ENCODE data around the gene TRDMT1.

TRDMT1 gene

GRCh38 chr10:17219024-17219423, 17.6 kb upstream of the TRDMT1 start:
- Histone ChIP-seq H3K9ac (ENCODE audit: low read length in 2 of 2) (no peak overlapping the region), H3K9me3 (ENCODE audit: control insufficient read depth in 2 of 2, low read length in 2 of 2) (no peaks in the 10 kb centered on the region), H3K27me3 (ENCODE audit: control insufficient read depth in 1 of 2, insufficient read depth in 2 of 2, low read length in 2 of 2) (no peaks in the 10 kb centered on the region), H3K27ac (ENCODE audit: low read length) (no peak overlapping the region), H3K4me3 (ENCODE audit: low read length in 2 of 2) (no peak overlapping the region), H3K36me3 (ENCODE audit: control insufficient read depth in 2 of 2, insufficient read depth in 2 of 2, low read length in 2 of 2) (no peaks in the 10 kb centered on the region), H3K4me1 (ENCODE audit: control insufficient read depth, insufficient read depth, low read length) (no peaks in the 10 kb centered on the region)

- no peak overlapping the region for H3K27ac ChIP-seq (ENCODE audit: low read length)
Observed at GRCh38 chr10:17217631-17218232, 16.3 kb upstream of the TRDMT1 start.

DNA sequence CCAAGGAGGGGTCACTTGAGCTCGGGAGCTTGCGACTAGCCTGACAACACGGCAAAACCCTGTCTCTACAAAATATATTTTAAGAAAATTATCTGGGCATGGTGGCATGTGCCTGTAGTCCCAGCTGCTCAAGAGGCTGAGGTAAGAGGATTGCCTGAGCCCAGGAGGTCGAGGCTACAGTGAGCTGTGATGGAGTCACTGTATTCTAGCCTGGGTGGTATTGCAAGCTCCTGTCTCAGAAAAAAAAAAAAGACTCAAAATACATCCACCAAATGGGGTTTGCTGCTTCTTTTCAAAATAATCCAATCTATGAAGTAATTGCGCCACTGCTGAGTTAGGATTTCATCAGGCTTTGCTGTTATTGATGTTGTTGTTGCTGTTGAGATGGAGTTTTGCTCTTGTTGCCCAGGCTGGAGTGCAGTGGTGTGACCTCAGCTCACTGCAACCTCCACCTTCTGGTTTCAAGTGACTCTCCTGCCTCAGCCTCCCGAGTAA, 15.5 kb upstream of the TRDMT1 start:
- no peaks in the 10 kb centered on the region for H3K36me3 ChIP-seq (ENCODE audit: control insufficient read depth in 2 of 2, insufficient read depth in 2 of 2, low read length in 2 of 2)
- no peaks in the 10 kb centered on the region for H3K4me1 ChIP-seq (ENCODE audit: control insufficient read depth, insufficient read depth, low read length)
- H3K27me3 ChIP-seq (ENCODE audit: control insufficient read depth in 1 of 2, insufficient read depth in 2 of 2, low read length in 2 of 2) = no peaks in the 10 kb centered on the region
- H3K4me3 ChIP-seq (ENCODE audit: low read length in 2 of 2) = no peak overlapping the region
- H3K9me3 ChIP-seq (ENCODE audit: control insufficient read depth in 2 of 2, low read length in 2 of 2) = no peaks in the 10 kb centered on the region
- peak overlapping the region; percentile 47 for H3K27ac ChIP-seq (ENCODE audit: low read length)
- H3K9ac ChIP-seq (ENCODE audit: low read length in 2 of 2) = no peak overlapping the region

More at GRCh38 chr10:17217631-17218232, 16.3 kb upstream of the TRDMT1 start:
- Histone ChIP-seq H3K9me3 (ENCODE audit: control insufficient read depth in 2 of 2, low read length in 2 of 2) (no peaks in the 10 kb centered on the region), H3K4me1 (ENCODE audit: control insufficient read depth, insufficient read depth, low read length) (no peaks in the 10 kb centered on the region), H3K9ac (ENCODE audit: low read length in 2 of 2) (no peak overlapping the region), H3K4me3 (ENCODE audit: low read length in 2 of 2) (no peak overlapping the region), H3K27me3 (ENCODE audit: control insufficient read depth in 1 of 2, insufficient read depth in 2 of 2, low read length in 2 of 2) (no peaks in the 10 kb centered on the region), H3K36me3 (ENCODE audit: control insufficient read depth in 2 of 2, insufficient read depth in 2 of 2, low read length in 2 of 2) (no peaks in the 10 kb centered on the region)

DNA sequence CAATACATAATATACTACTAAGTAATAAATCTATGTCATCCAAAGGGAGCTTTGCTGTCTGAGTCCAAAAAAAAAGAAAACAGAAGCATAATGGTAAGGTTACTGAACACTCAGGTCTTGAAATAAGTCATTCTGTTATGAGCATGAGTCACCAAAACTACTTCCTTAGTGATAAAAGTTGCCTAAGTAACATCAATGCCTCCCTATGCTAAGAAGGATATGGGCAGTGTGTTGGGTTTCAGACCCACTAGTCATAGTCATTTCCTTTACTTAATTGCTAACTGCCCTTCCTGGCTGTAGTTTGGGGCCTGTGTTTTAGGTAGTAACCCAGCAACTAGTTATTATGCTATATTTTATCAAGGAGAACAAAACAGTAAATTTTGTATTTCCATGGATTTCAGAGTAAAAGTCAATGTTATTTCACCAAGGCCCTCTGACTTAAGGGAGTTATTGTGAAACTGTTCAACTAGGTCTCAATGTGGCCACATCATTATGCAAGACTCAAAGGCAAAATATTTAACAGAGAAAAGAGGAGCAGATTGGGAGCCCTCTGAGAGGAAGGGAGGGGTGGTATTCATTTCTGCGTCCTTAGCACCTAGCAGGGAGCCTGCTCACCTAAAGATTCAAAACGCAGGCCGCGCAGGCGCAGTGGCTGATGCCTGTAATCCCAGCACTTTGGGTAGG, 14.9 kb upstream of the TRDMT1 start:
- H3K4me3 ChIP-seq (ENCODE audit: low read length in 2 of 2) = no peak overlapping the region
- H3K9me3 ChIP-seq (ENCODE audit: control insufficient read depth in 2 of 2, low read length in 2 of 2) = no peaks in the 10 kb centered on the region
- no peaks in the 10 kb centered on the region for H3K4me1 ChIP-seq (ENCODE audit: control insufficient read depth, insufficient read depth, low read length)
- no peaks in the 10 kb centered on the region for H3K27me3 ChIP-seq (ENCODE audit: control insufficient read depth in 1 of 2, insufficient read depth in 2 of 2, low read length in 2 of 2)
- H3K27ac ChIP-seq (ENCODE audit: low read length) = peak overlapping the region; percentile 47
- no peak overlapping the region for H3K9ac ChIP-seq (ENCODE audit: low read length in 2 of 2)
- no peaks in the 10 kb centered on the region for H3K36me3 ChIP-seq (ENCODE audit: control insufficient read depth in 2 of 2, insufficient read depth in 2 of 2, low read length in 2 of 2)

- Histone ChIP-seq H3K4me3 (ENCODE audit: low read length in 2 of 2) (no peak overlapping the region), H3K4me1 (ENCODE audit: control insufficient read depth, insufficient read depth, low read length) (no peaks in the 10 kb centered on the region), H3K9me3 (ENCODE audit: control insufficient read depth in 2 of 2, low read length in 2 of 2) (no peaks in the 10 kb centered on the region), H3K27me3 (ENCODE audit: control insufficient read depth in 1 of 2, insufficient read depth in 2 of 2, low read length in 2 of 2) (no peaks in the 10 kb centered on the region), H3K36me3 (ENCODE audit: control insufficient read depth in 2 of 2, insufficient read depth in 2 of 2, low read length in 2 of 2) (no peaks in the 10 kb centered on the region), H3K27ac (ENCODE audit: low read length) (no peak overlapping the region), H3K9ac (ENCODE audit: low read length in 2 of 2) (no peak overlapping the region)
Observed at GRCh38 chr10:17215782-17216122, 14.3 kb upstream of the TRDMT1 start.

GRCh38 chr10:17214971-17215781, 13.7 kb upstream of the TRDMT1 start:
- H3K4me1 ChIP-seq (ENCODE audit: control insufficient read depth, insufficient read depth, low read length) = no peaks in the 10 kb centered on the region
- H3K9ac ChIP-seq (ENCODE audit: low read length in 2 of 2) = no peak overlapping the region
- H3K36me3 ChIP-seq (ENCODE audit: control insufficient read depth in 2 of 2, insufficient read depth in 2 of 2, low read length in 2 of 2) = no peaks in the 10 kb centered on the region
- H3K27me3 ChIP-seq (ENCODE audit: control insufficient read depth in 1 of 2, insufficient read depth in 2 of 2, low read length in 2 of 2) = no peaks in the 10 kb centered on the region
- H3K9me3 ChIP-seq (ENCODE audit: control insufficient read depth in 2 of 2, low read length in 2 of 2) = no peaks in the 10 kb centered on the region
- H3K27ac ChIP-seq (ENCODE audit: low read length) = no peak overlapping the region
- H3K4me3 ChIP-seq (ENCODE audit: low read length in 2 of 2) = no peak overlapping the region

GRCh38 chr10:17214526-17214925, 13.1 kb upstream of the TRDMT1 start:
- Histone ChIP-seq H3K4me3 (ENCODE audit: low read length in 2 of 2) (no peak overlapping the region), H3K27me3 (ENCODE audit: control insufficient read depth in 1 of 2, insufficient read depth in 2 of 2, low read length in 2 of 2) (no peaks in the 10 kb centered on the region), H3K4me1 (ENCODE audit: control insufficient read depth, insufficient read depth, low read length) (no peaks in the 10 kb centered on the region), H3K9ac (ENCODE audit: low read length in 2 of 2) (no peak overlapping the region), H3K9me3 (ENCODE audit: control insufficient read depth in 2 of 2, low read length in 2 of 2) (no peaks in the 10 kb centered on the region), H3K36me3 (ENCODE audit: control insufficient read depth in 2 of 2, insufficient read depth in 2 of 2, low read length in 2 of 2) (no peaks in the 10 kb centered on the region), H3K27ac (ENCODE audit: low read length) (no peak overlapping the region)

DNA sequence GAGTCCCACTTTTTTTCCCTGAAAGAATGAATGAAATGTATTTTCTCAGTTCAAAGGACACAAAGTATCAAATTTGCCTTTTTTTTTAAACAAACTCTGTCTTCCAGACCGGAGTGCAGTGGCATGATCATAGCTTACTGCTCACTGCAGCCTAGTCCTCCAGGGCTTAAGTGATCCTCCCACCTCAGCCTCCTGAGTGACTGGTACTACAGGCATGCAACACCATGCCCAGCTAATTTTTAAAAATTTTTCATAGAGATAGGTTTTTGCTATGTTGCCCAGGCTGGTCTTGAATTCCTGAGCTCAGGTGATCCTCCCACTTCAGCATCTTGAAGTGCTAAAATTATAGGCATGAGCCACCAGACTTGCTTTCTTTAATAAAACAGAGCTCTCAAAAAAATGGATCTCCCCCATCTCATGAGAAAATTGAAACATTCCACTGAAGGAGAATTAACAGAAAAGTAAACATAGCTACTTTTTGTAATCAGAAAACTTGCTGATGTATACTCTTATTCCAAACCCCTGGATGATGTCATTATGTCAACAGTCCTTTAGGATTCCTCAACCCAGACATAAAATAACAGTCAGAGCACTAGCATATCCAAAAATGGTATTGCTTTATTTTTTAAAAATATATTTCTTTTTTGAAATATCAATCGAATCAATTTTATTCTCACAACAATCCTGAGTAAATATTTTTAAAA, 12.3 kb upstream of the TRDMT1 start:
- no peak overlapping the region for H3K9ac ChIP-seq (ENCODE audit: low read length in 2 of 2)
- no peak overlapping the region for H3K27ac ChIP-seq (ENCODE audit: low read length)

DNA sequence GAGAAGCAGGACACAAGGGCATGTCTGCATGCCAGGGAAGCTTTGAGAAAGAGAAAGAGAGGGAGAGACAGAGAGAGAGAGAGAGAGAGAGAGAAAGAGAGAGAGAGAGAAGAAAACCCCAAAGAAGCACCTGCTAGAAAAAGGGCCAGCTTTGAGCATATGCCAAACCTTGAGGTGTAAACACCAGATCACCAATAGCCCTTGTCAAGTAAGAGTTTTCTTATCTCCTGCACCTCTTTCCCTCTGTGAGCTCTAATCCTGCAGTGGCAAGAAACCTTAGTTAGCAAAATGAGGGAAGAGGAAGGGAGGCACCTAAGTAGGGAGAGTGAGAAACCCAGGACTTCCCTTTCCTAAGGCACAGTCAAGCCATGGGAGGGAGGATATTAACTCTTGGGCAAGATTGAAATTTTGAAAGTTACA, 11.3 kb upstream of the TRDMT1 start:
- H3K27ac ChIP-seq (ENCODE audit: low read length) = no peak overlapping the region
- H3K4me1 ChIP-seq (ENCODE audit: control insufficient read depth, insufficient read depth, low read length) = no peaks in the 10 kb centered on the region

More for the DNA sequence above, 12.3 kb upstream of the TRDMT1 start:
- H3K36me3 ChIP-seq (ENCODE audit: control insufficient read depth in 2 of 2, insufficient read depth in 2 of 2, low read length in 2 of 2) = no peaks in the 10 kb centered on the region
- no peak overlapping the region for H3K4me3 ChIP-seq (ENCODE audit: low read length in 2 of 2)
- no peaks in the 10 kb centered on the region for H3K4me1 ChIP-seq (ENCODE audit: control insufficient read depth, insufficient read depth, low read length)
- H3K27me3 ChIP-seq (ENCODE audit: control insufficient read depth in 1 of 2, insufficient read depth in 2 of 2, low read length in 2 of 2) = no peaks in the 10 kb centered on the region
- no peaks in the 10 kb centered on the region for H3K9me3 ChIP-seq (ENCODE audit: control insufficient read depth in 2 of 2, low read length in 2 of 2)

GRCh38 chr10:17210361-17210760, 8.9 kb upstream of the TRDMT1 start:
- no peaks in the 10 kb centered on the region for H3K4me1 ChIP-seq (ENCODE audit: control insufficient read depth, insufficient read depth, low read length)
- no peak overlapping the region for H3K4me3 ChIP-seq (ENCODE audit: low read length in 2 of 2)

More for the DNA sequence above, 11.3 kb upstream of the TRDMT1 start:
- H3K9me3 ChIP-seq (ENCODE audit: control insufficient read depth in 2 of 2, low read length in 2 of 2) = no peaks in the 10 kb centered on the region
- H3K9ac ChIP-seq (ENCODE audit: low read length in 2 of 2) = no peak overlapping the region
- H3K4me3 ChIP-seq (ENCODE audit: low read length in 2 of 2) = no peak overlapping the region
- H3K27me3 ChIP-seq (ENCODE audit: control insufficient read depth in 1 of 2, insufficient read depth in 2 of 2, low read length in 2 of 2) = no peaks in the 10 kb centered on the region
- H3K36me3 ChIP-seq (ENCODE audit: control insufficient read depth in 2 of 2, insufficient read depth in 2 of 2, low read length in 2 of 2) = no peaks in the 10 kb centered on the region

More at GRCh38 chr10:17210361-17210760, 8.9 kb upstream of the TRDMT1 start:
- Histone ChIP-seq H3K27me3 (ENCODE audit: control insufficient read depth in 1 of 2, insufficient read depth in 2 of 2, low read length in 2 of 2) (no peaks in the 10 kb centered on the region), H3K27ac (ENCODE audit: low read length) (no peak overlapping the region), H3K9ac (ENCODE audit: low read length in 2 of 2) (no peak overlapping the region), H3K9me3 (ENCODE audit: control insufficient read depth in 2 of 2, low read length in 2 of 2) (no peaks in the 10 kb centered on the region), H3K36me3 (ENCODE audit: control insufficient read depth in 2 of 2, insufficient read depth in 2 of 2, low read length in 2 of 2) (no peaks in the 10 kb centered on the region)
